HCT116 (cell line): ENCODE results near the gene TLE4. TPM values are rescaled to one million over a fixed set of nuclear protein-coding genes. Genes with fewer than 3 reads are reported as not detected.

Experiments used
- ATAC-seq: fragments of 200-7000 bp; cut with Tn5 transposase; 2 replicates; pipeline ENCODE4 v1.9.1; 2020; ENCODE audit warnings: mild to moderate bottlenecking, moderate library complexity
- BruUV-seq: library from RNA; stranded (reverse); fragments of 400-500 nt; replicated peaks from 2 replicates; lab custom pipeline; 2021; lab: Mats Ljungman, UMichigan
- CTCF ChIA-PET: fragments of 300-600 bp; sonication (Branson Sonifier 250); formaldehyde crosslinking; loops from one replicate; lab custom pipeline; 2021; ENCODE audit warnings: antibody characterized with exemption; lab: Charles Lee
- POLR2A ChIA-PET: fragments of 300-600, 350-600 bp; sonication (Branson Sonifier 250); formaldehyde crosslinking; loops from one replicate; lab custom pipeline; 2021; ENCODE audit warnings: antibody characterized with exemption; lab: Charles Lee
- RAD21 ChIA-PET, 2 experiments: fragments of 300-600 bp; sonication (Branson Sonifier 250); formaldehyde crosslinking; loops; one replicate each; lab custom pipeline; 2023; ENCODE audit warnings: low total read pairs in 2 of 2; ENCODE audit not compliant: uncharacterized antibody in 2 of 2, unreplicated experiment in 2 of 2, low non-redundant PET in 1 of 2; lab: Charles Lee
- DNase-seq: peaks from one replicate; pipeline ENCODE4 v3.0.0-alpha.2; 2010; ENCODE audit warnings: low read depth, low spot score
- H2AFZ ChIP-seq: fragments of 200-600 bp; shearing (Covaris generic), sonication (generic); 2 replicates; pipeline ENCODE4 v1.6.1; 2017; ENCODE audit warnings: low read depth, mixed run types, mixed read lengths, antibody characterized with exemption, low read length; ENCODE audit not compliant: poor library complexity, severe bottlenecking
- H3K27ac ChIP-seq: 2 replicates; pipeline ENCODE4 v1.5.1; 2012; ENCODE audit warnings: low read depth, low read length
- H3K27me3 ChIP-seq: fragments of 200-600 bp; sonication (generic); 2 replicates; pipeline ENCODE4 v1.6.1; 2016; ENCODE audit warnings: mixed run types, low read length, mixed read lengths; ENCODE audit not compliant: insufficient read depth
- H3K36me3 ChIP-seq, 2 experiments: fragments of 200-500 bp in 1 of 2; fragments of 200-600 bp in 1 of 2; sonication (Bioruptor generic) in 1 of 2; sonication (generic) in 1 of 2; 2 replicates each; pipeline versions ENCODE4 v1.5.1 to v1.6.1; 2014 to 2016; ENCODE audit warnings: low read length in 2 of 2, inconsistent platforms in 1 of 2, mixed read lengths in 1 of 2, mixed run types in 1 of 2; ENCODE audit not compliant: insufficient read depth in 2 of 2, control insufficient read depth in 1 of 2
- H3K4me1 ChIP-seq, 2 experiments: fragments of 200-600 bp in 1 of 2; sonication (generic) in 1 of 2; 2 replicates each; pipeline versions ENCODE4 v1.5.1 to v1.6.1; 2012 to 2017; ENCODE audit warnings: low read length in 2 of 2, inconsistent platforms in 1 of 2, mild to moderate bottlenecking in 1 of 2, mixed read lengths in 1 of 2, mixed run types in 1 of 2, moderate library complexity in 1 of 2; ENCODE audit not compliant: insufficient read depth in 2 of 2, control insufficient read depth in 1 of 2
- H3K4me2 ChIP-seq: fragments of 200-600 bp; sonication (generic); 2 replicates; pipeline ENCODE4 v1.6.1; 2017; ENCODE audit warnings: mixed run types, low read length, mixed read lengths
- H3K4me3 ChIP-seq, 2 experiments: fragments of 200-600 bp in 1 of 2; sonication (generic) in 1 of 2; replicated peaks in 1 of 2; 2 replicates each; pipeline ENCODE4 v1.5.1; 2011 to 2016; ENCODE audit warnings: low read length in 2 of 2, control low read depth in 1 of 2, low read depth in 1 of 2, mild to moderate bottlenecking in 1 of 2, mixed read lengths in 1 of 2, mixed run types in 1 of 2
- H3K79me2 ChIP-seq: fragments of 200-600 bp; sonication (generic); 2 replicates; pipeline ENCODE4 v1.6.1; 2017; ENCODE audit warnings: mild to moderate bottlenecking, mixed run types, low read length, moderate library complexity, mixed read lengths; ENCODE audit not compliant: insufficient read depth
- H3K9ac ChIP-seq: fragments of 200-600 bp; sonication (generic); 2 replicates; pipeline ENCODE4 v1.6.1; 2016; ENCODE audit warnings: low read length, mixed read lengths
- H3K9me2 ChIP-seq: fragments of 200-600 bp; sonication (generic), shearing (Covaris generic); 2 replicates; pipeline ENCODE4 v1.6.1; 2017; ENCODE audit warnings: mixed run types, mild to moderate bottlenecking, moderate library complexity; ENCODE audit not compliant: insufficient read depth
- H3K9me3 ChIP-seq, 2 experiments: fragments of 200-500 bp in 1 of 2; fragments of 200-600 bp in 1 of 2; sonication (Bioruptor generic) in 1 of 2; sonication (generic) in 1 of 2; 2 replicates each; pipeline ENCODE4 v1.6.1; 2014 to 2017; ENCODE audit warnings: low read length in 2 of 2, mixed read lengths in 2 of 2, inconsistent platforms in 1 of 2, low read depth in 1 of 2, mild to moderate bottlenecking in 1 of 2, mixed run types in 1 of 2, moderate library complexity in 1 of 2; ENCODE audit not compliant: control insufficient read depth in 1 of 2, insufficient read depth in 1 of 2
- H4K20me1 ChIP-seq: fragments of 200-600 bp; sonication (generic), shearing (Covaris generic); 2 replicates; pipeline ENCODE4 v1.6.1; 2017; ENCODE audit warnings: mixed run types, mild to moderate bottlenecking, moderate library complexity; ENCODE audit not compliant: insufficient read depth
- CEBPB ChIP-seq: IDR thresholded peaks from 2 replicates; pipeline ENCODE4 v1.6.1; 2012; ENCODE audit warnings: low read depth
- ELF1 ChIP-seq: IDR thresholded peaks from 2 replicates; pipeline ENCODE4 v1.6.1; 2012; ENCODE audit warnings: low read depth, borderline replicate concordance
- EZH2 ChIP-seq: fragments of 200-600 bp; sonication (generic); IDR thresholded peaks from 2 replicates; pipeline ENCODE4 v1.6.1; 2017; ENCODE audit warnings: antibody characterized with exemption, mixed run types
- EZH2phosphoT487 ChIP-seq: fragments of 200-600 bp; IDR thresholded peaks from 2 replicates; pipeline ENCODE4 v1.6.1; 2018; ENCODE audit warnings: antibody characterized with exemption, borderline replicate concordance
- JUND ChIP-seq: IDR thresholded peaks from 2 replicates; pipeline ENCODE4 v1.6.1; 2012
- POLR2A ChIP-seq: IDR thresholded peaks from 2 replicates; pipeline ENCODE4 v1.7.0; 2011; ENCODE audit warnings: borderline replicate concordance; ENCODE audit not compliant: insufficient read depth, insufficient read length; ENCODE audit errors: extremely low read depth
- RAD21 ChIP-seq: IDR thresholded peaks from 2 replicates; pipeline ENCODE4 v1.6.1; 2012; ENCODE audit warnings: low read depth, mild to moderate bottlenecking
- SIN3A ChIP-seq: IDR thresholded peaks from 2 replicates; pipeline ENCODE4 v1.6.1; 2012; ENCODE audit warnings: low read depth
- SP1 ChIP-seq: IDR thresholded peaks from 2 replicates; pipeline ENCODE4 v1.6.1; 2012; ENCODE audit warnings: low read depth
- SRF ChIP-seq: IDR thresholded peaks from 2 replicates; pipeline ENCODE4 v1.6.1; 2012; ENCODE audit warnings: low read depth
- TCF7L2 ChIP-seq: IDR thresholded peaks from 2 replicates; pipeline ENCODE4 v1.7.0; 2011; ENCODE audit warnings: borderline replicate concordance, inconsistent platforms; ENCODE audit not compliant: insufficient read depth, insufficient read length; ENCODE audit errors: extremely low read depth
- ZFX ChIP-seq: fragments of 450-650 bp; IDR thresholded peaks from 2 replicates; pipeline ENCODE4 v1.6.1; 2017
- ZNF274 ChIP-seq: fragments of 200-500 bp; sonication (Bioruptor generic); IDR thresholded peaks from 2 replicates; pipeline ENCODE4 v1.6.1; 2014; ENCODE audit warnings: mild to moderate bottlenecking, low read depth, low read length, inconsistent platforms
- intact Hi-C: fragments of 100-400 bp; cut with micrococcal nuclease; formaldehyde crosslinking; loops from 2 replicates; pipeline ENCODE4 v1.10.0; 2022
- total RNA-seq: library from RNA; stranded (reverse); gene quantifications from one replicate; pipeline ENCODE4 v1.2.1, GENCODE V29; 2021; ENCODE audit not compliant: unreplicated experiment
- TF ChIP-seq, protein P1 (sequence below): IDR thresholded peaks from 2 replicates; pipeline ENCODE4 v1.6.1; 2012; ENCODE audit warnings: low read depth
- TF ChIP-seq, protein P2 (sequence below): IDR thresholded peaks from 2 replicates; pipeline ENCODE4 v1.6.1; 2011; ENCODE audit warnings: mild to moderate bottlenecking, low read length, moderate library complexity; ENCODE audit not compliant: insufficient replicate concordance; ENCODE audit errors: extremely low read depth
- TF ChIP-seq, protein P3 (sequence below), 3 experiments: fragments of 200-600 bp in 1 of 3; sonication (generic) in 1 of 3; IDR thresholded peaks in 2 of 3; conservative IDR thresholded peaks in 1 of 3; 2 replicates each; pipeline ENCODE4 v1.5.1; 2012 to 2017; ENCODE audit warnings: low read depth in 2 of 3, low read length in 2 of 3, antibody characterized with exemption in 1 of 3, borderline replicate concordance in 1 of 3, control low read depth in 1 of 3, mild to moderate bottlenecking in 1 of 3, mixed read lengths in 1 of 3, mixed run types in 1 of 3, moderate library complexity in 1 of 3; ENCODE audit not compliant: insufficient read depth in 1 of 3
- TF ChIP-seq, protein P4 (sequence below): IDR thresholded peaks from 2 replicates; pipeline ENCODE4 v1.6.1; 2012
- TF ChIP-seq, protein P5 (sequence below): IDR thresholded peaks from 2 replicates; pipeline ENCODE4 v1.6.1; 2012

TLE4 gene
- total RNA-seq, 1 experiment from 2014 or later = 0.39 TPM

DNA sequence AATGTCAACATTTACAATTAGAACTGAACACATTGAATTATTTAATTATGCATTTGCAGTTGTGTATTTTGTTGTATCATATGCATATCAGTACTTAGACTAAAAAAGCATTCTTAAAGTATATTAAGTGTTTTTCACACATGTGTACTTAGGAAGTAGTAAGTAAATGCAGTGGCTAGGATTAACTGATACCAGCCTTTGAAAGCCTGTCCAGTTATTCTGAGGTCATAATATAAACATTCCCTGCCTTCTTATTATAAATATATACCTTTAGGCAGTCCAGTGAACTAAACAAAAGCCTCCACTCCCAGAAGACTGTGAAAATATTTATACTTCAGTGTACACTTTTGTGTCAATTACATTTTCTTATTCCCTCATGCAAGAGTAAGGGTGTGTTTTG lies 83.8 kb downstream of the TLE4 start:
- RAD21 ChIA-PET = no interaction called here
- Histone ChIP-seq H3K36me3 (no peaks in the 10 kb centered on the region), H4K20me1 (no peaks in the 10 kb centered on the region), H3K4me1 (no peaks in the 10 kb centered on the region), H2AFZ (no peak overlapping the region), H3K9me3 (peaks cover 0 to 14% of the 10 kb centered on the region in 2 experiments; a peak in 2 of 4 replicates), H3K79me2 (no peaks in the 10 kb centered on the region), H3K9me2 (no peaks in the 10 kb centered on the region), H3K9ac (no peak overlapping the region), H3K4me2 (no peak overlapping the region), H3K4me3 (no peak overlapping the region)
- BruUV-seq = no TSS peak
- ATAC-seq (no peak), DNase-seq (no peak)
- POLR2A ChIA-PET = no interaction called here
- TF ChIP-seq JUND (no peak), EZH2phosphoT487 (no peak), CEBPB (no peak), ZNF274 (no peak), SRF (no peak), SIN3A (no peak), RAD21 (no peak), EZH2 (no peak), ELF1 (no peak), POLR2A (no peak), SP1 (no peak), ZFX (no peak), TCF7L2 (no peak)
- TF ChIP-seq, protein P1, sequence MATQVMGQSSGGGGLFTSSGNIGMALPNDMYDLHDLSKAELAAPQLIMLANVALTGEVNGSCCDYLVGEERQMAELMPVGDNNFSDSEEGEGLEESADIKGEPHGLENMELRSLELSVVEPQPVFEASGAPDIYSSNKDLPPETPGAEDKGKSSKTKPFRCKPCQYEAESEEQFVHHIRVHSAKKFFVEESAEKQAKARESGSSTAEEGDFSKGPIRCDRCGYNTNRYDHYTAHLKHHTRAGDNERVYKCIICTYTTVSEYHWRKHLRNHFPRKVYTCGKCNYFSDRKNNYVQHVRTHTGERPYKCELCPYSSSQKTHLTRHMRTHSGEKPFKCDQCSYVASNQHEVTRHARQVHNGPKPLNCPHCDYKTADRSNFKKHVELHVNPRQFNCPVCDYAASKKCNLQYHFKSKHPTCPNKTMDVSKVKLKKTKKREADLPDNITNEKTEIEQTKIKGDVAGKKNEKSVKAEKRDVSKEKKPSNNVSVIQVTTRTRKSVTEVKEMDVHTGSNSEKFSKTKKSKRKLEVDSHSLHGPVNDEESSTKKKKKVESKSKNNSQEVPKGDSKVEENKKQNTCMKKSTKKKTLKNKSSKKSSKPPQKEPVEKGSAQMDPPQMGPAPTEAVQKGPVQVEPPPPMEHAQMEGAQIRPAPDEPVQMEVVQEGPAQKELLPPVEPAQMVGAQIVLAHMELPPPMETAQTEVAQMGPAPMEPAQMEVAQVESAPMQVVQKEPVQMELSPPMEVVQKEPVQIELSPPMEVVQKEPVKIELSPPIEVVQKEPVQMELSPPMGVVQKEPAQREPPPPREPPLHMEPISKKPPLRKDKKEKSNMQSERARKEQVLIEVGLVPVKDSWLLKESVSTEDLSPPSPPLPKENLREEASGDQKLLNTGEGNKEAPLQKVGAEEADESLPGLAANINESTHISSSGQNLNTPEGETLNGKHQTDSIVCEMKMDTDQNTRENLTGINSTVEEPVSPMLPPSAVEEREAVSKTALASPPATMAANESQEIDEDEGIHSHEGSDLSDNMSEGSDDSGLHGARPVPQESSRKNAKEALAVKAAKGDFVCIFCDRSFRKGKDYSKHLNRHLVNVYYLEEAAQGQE = no peak
- TF ChIP-seq, protein P2, sequence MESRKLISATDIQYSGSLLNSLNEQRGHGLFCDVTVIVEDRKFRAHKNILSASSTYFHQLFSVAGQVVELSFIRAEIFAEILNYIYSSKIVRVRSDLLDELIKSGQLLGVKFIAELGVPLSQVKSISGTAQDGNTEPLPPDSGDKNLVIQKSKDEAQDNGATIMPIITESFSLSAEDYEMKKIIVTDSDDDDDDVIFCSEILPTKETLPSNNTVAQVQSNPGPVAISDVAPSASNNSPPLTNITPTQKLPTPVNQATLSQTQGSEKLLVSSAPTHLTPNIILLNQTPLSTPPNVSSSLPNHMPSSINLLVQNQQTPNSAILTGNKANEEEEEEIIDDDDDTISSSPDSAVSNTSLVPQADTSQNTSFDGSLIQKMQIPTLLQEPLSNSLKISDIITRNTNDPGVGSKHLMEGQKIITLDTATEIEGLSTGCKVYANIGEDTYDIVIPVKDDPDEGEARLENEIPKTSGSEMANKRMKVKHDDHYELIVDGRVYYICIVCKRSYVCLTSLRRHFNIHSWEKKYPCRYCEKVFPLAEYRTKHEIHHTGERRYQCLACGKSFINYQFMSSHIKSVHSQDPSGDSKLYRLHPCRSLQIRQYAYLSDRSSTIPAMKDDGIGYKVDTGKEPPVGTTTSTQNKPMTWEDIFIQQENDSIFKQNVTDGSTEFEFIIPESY = no peak
- TF ChIP-seq, protein P3, sequence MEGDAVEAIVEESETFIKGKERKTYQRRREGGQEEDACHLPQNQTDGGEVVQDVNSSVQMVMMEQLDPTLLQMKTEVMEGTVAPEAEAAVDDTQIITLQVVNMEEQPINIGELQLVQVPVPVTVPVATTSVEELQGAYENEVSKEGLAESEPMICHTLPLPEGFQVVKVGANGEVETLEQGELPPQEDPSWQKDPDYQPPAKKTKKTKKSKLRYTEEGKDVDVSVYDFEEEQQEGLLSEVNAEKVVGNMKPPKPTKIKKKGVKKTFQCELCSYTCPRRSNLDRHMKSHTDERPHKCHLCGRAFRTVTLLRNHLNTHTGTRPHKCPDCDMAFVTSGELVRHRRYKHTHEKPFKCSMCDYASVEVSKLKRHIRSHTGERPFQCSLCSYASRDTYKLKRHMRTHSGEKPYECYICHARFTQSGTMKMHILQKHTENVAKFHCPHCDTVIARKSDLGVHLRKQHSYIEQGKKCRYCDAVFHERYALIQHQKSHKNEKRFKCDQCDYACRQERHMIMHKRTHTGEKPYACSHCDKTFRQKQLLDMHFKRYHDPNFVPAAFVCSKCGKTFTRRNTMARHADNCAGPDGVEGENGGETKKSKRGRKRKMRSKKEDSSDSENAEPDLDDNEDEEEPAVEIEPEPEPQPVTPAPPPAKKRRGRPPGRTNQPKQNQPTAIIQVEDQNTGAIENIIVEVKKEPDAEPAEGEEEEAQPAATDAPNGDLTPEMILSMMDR (IDR thresholded peaks at IDR 0.05 in 2 of 3, conservative IDR thresholded peaks at IDR 0.05 in 1 of 3; ENCODE audit: borderline replicate concordance in 1 of 3, insufficient read depth in 1 of 3, low read depth in 2 of 3, low read length in 2 of 3) = no peak
- TF ChIP-seq, protein P4, sequence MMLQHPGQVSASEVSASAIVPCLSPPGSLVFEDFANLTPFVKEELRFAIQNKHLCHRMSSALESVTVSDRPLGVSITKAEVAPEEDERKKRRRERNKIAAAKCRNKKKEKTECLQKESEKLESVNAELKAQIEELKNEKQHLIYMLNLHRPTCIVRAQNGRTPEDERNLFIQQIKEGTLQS = no peak
- TF ChIP-seq, protein P5, sequence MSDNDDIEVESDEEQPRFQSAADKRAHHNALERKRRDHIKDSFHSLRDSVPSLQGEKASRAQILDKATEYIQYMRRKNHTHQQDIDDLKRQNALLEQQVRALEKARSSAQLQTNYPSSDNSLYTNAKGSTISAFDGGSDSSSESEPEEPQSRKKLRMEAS = no peak
- TF ChIP-seq, all 23 proteins: peak for 0
- CTCF ChIA-PET = no interaction called here
- intact Hi-C loops = no loop called here
- Histone ChIP-seq H3K27me3 (no peaks in the 10 kb centered on the region), H3K27ac (no peak overlapping the region)
